GM13977 (cell line): ENCODE results near the gene TMEM106C.

Experiments used
- DNase-seq: peaks from one replicate; pipeline ENCODE4 v3.0.0; 2012; ENCODE audit warnings: low spot score
- CTCF ChIP-seq: IDR thresholded peaks from 2 replicates; pipeline ENCODE4 v1.5.1; 2012; ENCODE audit warnings: mild to moderate bottlenecking, control low read depth; ENCODE audit not compliant: insufficient read depth; ENCODE audit errors: extremely low read depth, missing control alignments
- in situ Hi-C: fragments of 300-500 bp; cut with MboI; formaldehyde crosslinking; loops from one replicate; pipeline ENCODE4 v1.12.0; 2022; ENCODE audit warnings: low sequenced_read_pairs, low pct_unique_long_range_greater_than_20kb, mixed read lengths, inconsistent platforms; ENCODE audit not compliant: unreplicated experiment

TMEM106C gene

GRCh38 chr12:47990351-47991105, 27.1 kb downstream of the TMEM106C start:
- peak; percentile 65 for DNase-seq
- no peak for TF ChIP-seq CTCF
- in situ Hi-C loops: no loop called here

GRCh38 chr12:47991106-47992061, 28.0 kb downstream of the TMEM106C start:
- DNase-seq: no peak
- no peak for TF ChIP-seq CTCF
- in situ Hi-C loops: no loop called here

- in situ Hi-C loops: no loop called here
- TF ChIP-seq CTCF: no peak
Measured at GRCh38 chr12:47992776-47993175, 29.4 kb downstream of the TMEM106C start.

GRCh38 chr12:47993491-47993890, 30.1 kb downstream of the TMEM106C start:
- no peak for DNase-seq
- no peak for TF ChIP-seq CTCF
- in situ Hi-C loops: no loop called here

More at GRCh38 chr12:47992776-47993175, 29.4 kb downstream of the TMEM106C start:
- DNase-seq: no peak

- no peak for DNase-seq
- in situ Hi-C loops: no loop called here
- no peak for TF ChIP-seq CTCF
Measured at GRCh38 chr12:47995981-47996401, 32.6 kb downstream of the TMEM106C start.

- TF ChIP-seq CTCF: no peak
- DNase-seq: no peak
- in situ Hi-C loops: no loop called here
Measured at GRCh38 chr12:47997321-47997720, 33.9 kb downstream of the TMEM106C start.
